ENCODE results near the gene ATF5. TPM values are rescaled to one million over a fixed set of nuclear protein-coding genes. Genes with fewer than 3 reads are reported as not detected.

The ATF5 gene
- total RNA-seq, 2 experiments from 2014 or later, result 7.1 to 9.3 TPM

DNA sequence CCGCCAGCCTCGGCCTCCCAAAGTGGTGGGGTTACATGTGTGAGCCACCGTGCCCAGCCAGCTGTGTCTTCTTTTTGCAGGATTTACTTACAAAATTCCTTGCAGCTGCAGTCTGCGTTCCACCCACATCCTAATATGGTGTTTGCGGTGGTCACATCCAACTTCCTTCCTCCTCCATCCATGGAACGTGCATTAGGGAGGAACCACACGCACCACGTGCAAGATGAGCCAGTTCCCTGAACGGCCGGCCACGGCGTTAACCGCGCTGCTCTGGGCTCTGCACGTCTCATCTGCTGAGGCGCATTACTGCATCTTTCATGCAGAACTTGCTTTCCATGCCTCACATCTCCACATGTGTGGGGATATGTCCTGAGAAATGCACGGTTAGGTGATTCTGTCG is 45.0 kb downstream of the ATF5 start:
- CTCF ChIA-PET, result no interaction called here
- Mint-ChIP-seq H3K27ac (no peak overlapping the region), H3K27me3 (ENCODE audit: low read depth) (peaks cover 2% of the 10 kb centered on the region), H3K9me3 (ENCODE audit: insufficient read depth) (no peaks in the 10 kb centered on the region), H3K4me3 (no peak overlapping the region), H3K36me3 (ENCODE audit: low read depth) (peaks cover 4% of the 10 kb centered on the region), H3K4me1 (ENCODE audit: low read depth) (no peaks in the 10 kb centered on the region)
- POLR2A ChIA-PET, result no interaction called here
- no peak for ATAC-seq
- no peak for DNase-seq

- DNase-seq (no peak), ATAC-seq (no peak)
- Mint-ChIP-seq H3K9me3 (ENCODE audit: insufficient read depth) (no peaks in the 10 kb centered on the region), H3K4me1 (ENCODE audit: low read depth) (no peaks in the 10 kb centered on the region), H3K27me3 (ENCODE audit: low read depth) (no peaks in the 10 kb centered on the region), H3K27ac (no peak overlapping the region), H3K36me3 (ENCODE audit: low read depth) (peaks cover 4% of the 10 kb centered on the region), H3K4me3 (no peak overlapping the region)
- ChIA-PET CTCF (interaction anchor here (1.1 kb wide), 1 partner anchor 24 kb away, joined by 4 read pairs; no protein-coding TSS in a partner anchor), POLR2A (no interaction called here)
These were observed 46.0 kb downstream of the ATF5 start for GRCh38 chr19:49975051-49975450.

GRCh38 chr19:49976496-49976895 is 47.5 kb downstream of the ATF5 start:
- H3K36me3 Mint-ChIP-seq (ENCODE audit: low read depth), result peaks cover 4% of the 10 kb centered on the region
- ChIA-PET CTCF (no interaction called here), POLR2A (interaction anchor here (0.8 kb wide), 1 partner anchor 86 kb away, joined by 3 read pairs; no protein-coding TSS in a partner anchor)
- H3K27ac Mint-ChIP-seq, result no peak overlapping the region
- H3K27me3 Mint-ChIP-seq (ENCODE audit: low read depth), result no peaks in the 10 kb centered on the region
- no peak for DNase-seq
- no peak for ATAC-seq
- H3K9me3 Mint-ChIP-seq (ENCODE audit: insufficient read depth), result no peaks in the 10 kb centered on the region
- no peaks in the 10 kb centered on the region for H3K4me1 Mint-ChIP-seq (ENCODE audit: low read depth)
- no peak overlapping the region for H3K4me3 Mint-ChIP-seq

DNA sequence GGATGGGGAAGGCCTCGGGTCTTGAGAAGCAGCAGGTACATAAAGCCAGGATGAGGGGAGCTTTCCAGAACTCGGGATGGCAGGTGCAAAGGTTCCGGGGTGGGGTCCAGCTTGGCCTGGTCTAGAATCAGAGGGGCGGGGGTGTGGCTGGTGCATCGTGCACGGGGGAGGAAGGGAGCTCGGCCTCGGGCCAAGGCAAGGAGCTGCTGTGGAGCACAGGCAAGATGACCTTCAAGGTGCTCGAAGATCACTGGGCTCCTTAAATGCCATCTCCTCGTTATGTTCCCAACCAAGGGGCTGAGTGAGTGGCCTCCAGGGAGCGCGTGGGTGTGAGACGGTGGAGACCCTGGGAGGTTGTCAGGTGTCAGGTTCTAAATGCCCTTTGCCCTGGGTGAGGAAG is 48.1 kb downstream of the ATF5 start:
- H3K27ac Mint-ChIP-seq, result no peak overlapping the region
- ChIA-PET POLR2A (no interaction called here), CTCF (no interaction called here)
- peaks cover 7% of the 10 kb centered on the region for H3K36me3 Mint-ChIP-seq (ENCODE audit: low read depth)
- no peaks in the 10 kb centered on the region for H3K9me3 Mint-ChIP-seq (ENCODE audit: insufficient read depth)
- no peak overlapping the region for H3K4me3 Mint-ChIP-seq
- DNase-seq (no peak), ATAC-seq (no peak)
- H3K27me3 Mint-ChIP-seq (ENCODE audit: low read depth), result no peaks in the 10 kb centered on the region
- no peaks in the 10 kb centered on the region for H3K4me1 Mint-ChIP-seq (ENCODE audit: low read depth)

GRCh38 chr19:49977881-49978280 is 48.9 kb downstream of the ATF5 start:
- Mint-ChIP-seq H3K36me3 (ENCODE audit: low read depth) (peaks cover 7% of the 10 kb centered on the region), H3K27me3 (ENCODE audit: low read depth) (no peaks in the 10 kb centered on the region), H3K4me1 (ENCODE audit: low read depth) (no peaks in the 10 kb centered on the region), H3K27ac (no peak overlapping the region), H3K9me3 (ENCODE audit: insufficient read depth) (no peaks in the 10 kb centered on the region), H3K4me3 (no peak overlapping the region)
- CTCF ChIA-PET, result no interaction called here
- POLR2A ChIA-PET, result interaction anchor here (0.6 to 1.1 kb wide), 2 partner anchors 38 to 49 kb away, joined by 3 to 4 read pairs; partner anchors contain the start of genes ATF5 and NUP62
- no peak for ATAC-seq
- no peak for DNase-seq

GRCh38 chr19:49978324-49978723 is 49.3 kb downstream of the ATF5 start:
- Mint-ChIP-seq H3K27me3 (ENCODE audit: low read depth) (no peaks in the 10 kb centered on the region), H3K4me1 (ENCODE audit: low read depth) (no peaks in the 10 kb centered on the region), H3K27ac (no peak overlapping the region), H3K9me3 (ENCODE audit: insufficient read depth) (no peaks in the 10 kb centered on the region), H3K4me3 (no peak overlapping the region), H3K36me3 (ENCODE audit: low read depth) (peaks cover 7% of the 10 kb centered on the region)
- no peak for ATAC-seq
- POLR2A ChIA-PET, result interaction anchor here (0.6 to 1.1 kb wide), 2 partner anchors 39 to 49 kb away, joined by 3 to 4 read pairs; partner anchors contain the start of genes ATF5 and NUP62
- no peak for DNase-seq
- CTCF ChIA-PET, result no interaction called here

GRCh38 chr19:49981603-49982593 is 52.9 kb downstream of the ATF5 start:
- ChIA-PET POLR2A (interaction anchor here (0.6 kb wide), 1 partner anchor 19 kb away, joined by 3 read pairs; no protein-coding TSS in a partner anchor), CTCF (interaction anchor here (1.3 to 2.7 kb wide), 3 partner anchors 11 to 53 kb away, joined by 3 to 9 read pairs (median 3); partner anchors contain the start of gene ATF5)
- Mint-ChIP-seq H3K4me1 (ENCODE audit: low read depth) (no peaks in the 10 kb centered on the region), H3K27me3 (ENCODE audit: low read depth) (no peaks in the 10 kb centered on the region), H3K27ac (no peak overlapping the region), H3K9me3 (ENCODE audit: insufficient read depth) (no peaks in the 10 kb centered on the region), H3K4me3 (no peak overlapping the region), H3K36me3 (ENCODE audit: low read depth) (peaks cover 14% of the 10 kb centered on the region)
- ATAC-seq, result no peak
- DNase-seq, result no peak

Small RNA genes within 50 kb of the gene (microRNA-seq; reads per million reads assigned to microRNA genes)
- gene MIR4750, result not detected

Other genes starting within 250 kb of the ATF5 start
- gene ADM5, start 239.6 kb upstream of the ATF5 start, total RNA-seq, result 1 to 10 TPM; 4.4 to 4.5 TPM
- gene CPT1C, start 238.1 kb upstream of the ATF5 start, total RNA-seq, result under 1 TPM; 0.52 to 0.82 TPM
- gene TSKS, start 165.9 kb upstream of the ATF5 start, total RNA-seq, result 1 to 10 TPM; 1.1 to 1.5 TPM
- gene AP2A1, start 162.2 kb upstream of the ATF5 start, total RNA-seq, result 10 to 100 TPM; 88.1 to 96.4 TPM
- gene FUZ, start 115.9 kb upstream of the ATF5 start, total RNA-seq, result 10 to 100 TPM; 23.1 to 24.2 TPM
- gene MED25, start 110.9 kb upstream of the ATF5 start, total RNA-seq, result 10 to 100 TPM; 59.9 to 62.2 TPM
- 10 to 100 TPM; 78.8 to 94.3 TPM for gene PTOV1, start 78.0 kb upstream of the ATF5 start, total RNA-seq
- gene PNKP, start 61.6 kb upstream of the ATF5 start, total RNA-seq, result 100 to 1,000 TPM; 113 to 120 TPM
- gene AKT1S1, start 51.9 kb upstream of the ATF5 start, total RNA-seq, result 10 to 100 TPM; 15.6 to 16.4 TPM
- gene TBC1D17, start 51.5 kb upstream of the ATF5 start, total RNA-seq, result 10 to 100 TPM; 28.6 to 30.8 TPM
- gene IL4I1, start 32.3 kb upstream of the ATF5 start, total RNA-seq, result 1 to 10 TPM; 1.2 to 1.6 TPM
- gene NUP62, start 299 bp downstream of the ATF5 start, total RNA-seq, result 100 to 1,000 TPM; 116 to 122 TPM
- gene SIGLEC11, start 32.0 kb downstream of the ATF5 start, total RNA-seq, result not detected
- gene VRK3, start 96.2 kb downstream of the ATF5 start, total RNA-seq, result 10 to 100 TPM; 67.7 to 74.8 TPM
- gene ZNF473, start 96.8 kb downstream of the ATF5 start, total RNA-seq, result 1 to 10 TPM; 8.3 to 9.0 TPM
- gene IZUMO2, start 234.1 kb downstream of the ATF5 start, total RNA-seq, result not detected

Measured in activated CD8-positive, alpha-beta T cell treated with anti-CD3 and anti-CD28 coated beads, Interleukin-2, amount 10 ng/mL, durations not matched to agents 7 days and 5 days (primary cell).